HepG2 (cell line): ENCODE results near the gene NEK7. TPM values are rescaled to one million over a fixed set of nuclear protein-coding genes. Genes with fewer than 3 reads are reported as not detected.
A peak's percentile ranks its signal among the peaks of the same experiment; 100 is the strongest.

Experiments
- AKAP8 ChIP-seq: sonication (generic); formaldehyde crosslinking; IDR thresholded peaks from 2 replicates; pipeline ENCODE4 v1.5.1; 2020; ENCODE audit warnings: mild to moderate bottlenecking, missing genetic modification reagents
- ASH2L ChIP-seq: fragments of 300-600, 200-600 bp; sonication (generic); IDR thresholded peaks from 2 replicates; pipeline ENCODE4 v1.7.0; 2017; ENCODE audit warnings: low read depth, mild to moderate bottlenecking, moderate library complexity, mixed read lengths, low read length; ENCODE audit not compliant: insufficient read length
- BCLAF1 ChIP-seq: fragments of 450-650 bp; IDR thresholded peaks from 2 replicates; pipeline ENCODE4 v1.6.1; 2017; ENCODE audit warnings: mild to moderate bottlenecking
- CERS6 ChIP-seq: sonication (generic); formaldehyde crosslinking; IDR thresholded peaks from 2 replicates; pipeline ENCODE4 v1.5.0; 2020; ENCODE audit warnings: missing genetic modification reagents
- DRAP1 ChIP-seq: IDR thresholded peaks from 2 replicates; pipeline ENCODE4 v1.6.1; 2016; ENCODE audit warnings: missing genetic modification reagents, missing compliant biosample characterization
- HIC2 ChIP-seq: sonication (generic); formaldehyde crosslinking; IDR thresholded peaks from 2 replicates; pipeline ENCODE4 v1.9.0; 2022; ENCODE audit warnings: low read depth, missing genetic modification reagents
- KDM3A ChIP-seq: IDR thresholded peaks from 2 replicates; pipeline ENCODE4 v1.6.1; 2018; ENCODE audit warnings: low read depth, missing compliant biosample characterization
- KMT2B ChIP-seq: IDR thresholded peaks from 2 replicates; pipeline ENCODE4 v1.6.1; 2016; ENCODE audit warnings: missing genetic modification reagents, missing compliant biosample characterization
- SIX4 ChIP-seq: sonication (generic); formaldehyde crosslinking; IDR thresholded peaks from 2 replicates; pipeline ENCODE4 v1.4.0; 2020; ENCODE audit warnings: missing genetic modification reagents
- SMAD1 ChIP-seq: sonication (generic); formaldehyde crosslinking; IDR thresholded peaks from 2 replicates; pipeline ENCODE4 v1.4.0; 2020; ENCODE audit warnings: missing genetic modification reagents, low read depth, mild to moderate bottlenecking, borderline replicate concordance
- SMAD3 ChIP-seq: sonication (generic); formaldehyde crosslinking; IDR thresholded peaks from 2 replicates; pipeline ENCODE4 v1.4.0; 2020; ENCODE audit warnings: missing genetic modification reagents
- SNRNP70 ChIP-seq: fragments of 200-400 bp; formaldehyde crosslinking; IDR thresholded peaks from 2 replicates; pipeline ENCODE4 v1.6.1; 2017; ENCODE audit warnings: mild to moderate bottlenecking, low read depth, low read length, moderate library complexity
- ZFX ChIP-seq: sonication (generic); formaldehyde crosslinking; IDR thresholded peaks from 2 replicates; pipeline ENCODE4 v1.4.0; 2020; ENCODE audit warnings: mild to moderate bottlenecking, low read depth, missing genetic modification reagents, moderate library complexity
- ZNF136 ChIP-seq: sonication (generic); formaldehyde crosslinking; IDR thresholded peaks from 2 replicates; pipeline ENCODE4 v1.8.1; 2022; ENCODE audit warnings: low read depth, mild to moderate bottlenecking, moderate library complexity, missing genetic modification reagents
- ZNF274 ChIP-seq: sonication (generic); formaldehyde crosslinking; IDR thresholded peaks from 2 replicates; pipeline ENCODE4 v1.5.1; 2020; ENCODE audit warnings: mild to moderate bottlenecking, missing genetic modification reagents
- ZNF646 ChIP-seq: sonication (generic); formaldehyde crosslinking; IDR thresholded peaks from 2 replicates; pipeline ENCODE4 v1.9.0; 2021; ENCODE audit warnings: mild to moderate bottlenecking, missing genetic modification reagents
- polyA plus RNA-seq, 8 experiments: library from polyadenylated mRNA; depleted of rRNA in 3 of 8; stranded (reverse) in 7 of 8; unstranded in 1 of 8; fragments of >200 nt; fragmentation: Illumina TruSeq in 4 of 8; extraction: Trizol in 4 of 8; gene quantifications; 2 replicates each; pipeline versions ENCODE4 v1.2.1 to v1.2.3, GENCODE V29; 2011 to 2016; ENCODE audit warnings: low read depth in 4 of 8, missing spikeins in 1 of 8, mixed read lengths in 1 of 8; ENCODE audit not compliant: insufficient read depth in 1 of 8
- total RNA-seq, 5 experiments: library from RNA; depleted of rRNA; stranded (reverse); fragments of >200 nt; fragmentation: Illumina TruSeq; extraction: Trizol; gene quantifications; 2 replicates each; pipeline ENCODE4 v1.2.3, GENCODE V29; 2016; ENCODE audit warnings: low read depth in 1 of 5

NEK7 gene
- total and polyA plus RNA-seq, 2 of the 13 experiments (the other 11 are each of a cell fraction or from before 2014, with no cell fraction given): 18.1 to 19.2 TPM

- TF ChIP-seq BCLAF1 (no peak), HIC2 (no peak), ASH2L (peak; percentile 76), ZNF274 (peak; percentile 85), SNRNP70 (no peak), ZNF136 (CRISPR knock-in tag) (no peak), SMAD1 (no peak), AKAP8 (no peak), ZFX (CRISPR knock-in tag) (peak; percentile 87), SIX4 (CRISPR knock-in tag) (no peak), KMT2B (peak; percentile 74; the same call in 1 of the 2 replicates), SMAD3 (CRISPR knock-in tag) (0 out of 2 replicates have a peak, but pooled peaks have one; percentile 32), KDM3A (peak; percentile 51; the same call in 1 of the 2 replicates), ZNF646 (CRISPR knock-in tag) (no peak), DRAP1 (CRISPR knock-in tag) (peak; percentile 93), CERS6 (no peak)
Observed at GRCh38 chr1:198158735-198159589, 2.2 kb downstream of the NEK7 start (continued).
